Subcutaneous adipose tissue (tissue), 4 donors: ENCODE data around the gene TOR3A. TPM values are rescaled to one million over a fixed set of nuclear protein-coding genes. Genes with fewer than 3 reads are reported as not detected.

Experiments used
- CTCF ChIP-seq: fragments of 450-650 bp; IDR thresholded peaks from one replicate; pipeline ENCODE4 v1.5.1; 2016; ENCODE audit warnings: low read depth, mild to moderate bottlenecking, control low read depth, antibody characterized with exemption, moderate library complexity
- total RNA-seq, 4 donors: library from RNA; depleted of rRNA; stranded (reverse); fragments of >200 nt; gene quantifications; one replicate each; pipeline ENCODE4 v1.1.0, GENCODE V29; 2016

TOR3A gene
- total RNA-seq, 4 donors from 2014 or later, result 22.0 to 45.8 (median 32.9) TPM

DNA sequence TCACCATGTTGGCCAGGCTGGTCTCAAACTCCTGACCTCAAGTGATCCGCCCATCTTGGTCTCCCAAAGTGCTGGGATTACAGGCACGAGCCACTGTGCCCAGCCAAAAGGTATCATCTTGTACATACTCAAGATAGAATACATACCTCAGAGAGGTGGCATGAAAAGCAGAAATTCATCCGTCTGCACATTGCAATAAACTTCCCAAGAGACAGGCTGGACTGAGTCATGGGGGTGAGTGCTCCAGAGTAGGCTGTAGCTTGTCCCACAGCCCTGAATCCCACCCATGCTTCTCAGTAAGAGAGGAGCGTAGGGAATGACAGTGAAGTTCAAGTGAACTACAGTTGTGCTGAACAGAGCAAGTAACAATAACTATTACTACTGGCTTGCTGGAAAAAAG, 19.7 kb downstream of the TOR3A start:
- no peak for TF ChIP-seq CTCF

- TF ChIP-seq CTCF, result no peak
These were observed 22.1 kb downstream of the TOR3A start for GRCh38 chr1:179103999-179104398.

- no peak for TF ChIP-seq CTCF
These were observed 22.9 kb downstream of the TOR3A start for GRCh38 chr1:179104611-179105250.

- TF ChIP-seq CTCF, result no peak
These were observed 23.5 kb downstream of the TOR3A start for GRCh38 chr1:179105393-179105792.

DNA sequence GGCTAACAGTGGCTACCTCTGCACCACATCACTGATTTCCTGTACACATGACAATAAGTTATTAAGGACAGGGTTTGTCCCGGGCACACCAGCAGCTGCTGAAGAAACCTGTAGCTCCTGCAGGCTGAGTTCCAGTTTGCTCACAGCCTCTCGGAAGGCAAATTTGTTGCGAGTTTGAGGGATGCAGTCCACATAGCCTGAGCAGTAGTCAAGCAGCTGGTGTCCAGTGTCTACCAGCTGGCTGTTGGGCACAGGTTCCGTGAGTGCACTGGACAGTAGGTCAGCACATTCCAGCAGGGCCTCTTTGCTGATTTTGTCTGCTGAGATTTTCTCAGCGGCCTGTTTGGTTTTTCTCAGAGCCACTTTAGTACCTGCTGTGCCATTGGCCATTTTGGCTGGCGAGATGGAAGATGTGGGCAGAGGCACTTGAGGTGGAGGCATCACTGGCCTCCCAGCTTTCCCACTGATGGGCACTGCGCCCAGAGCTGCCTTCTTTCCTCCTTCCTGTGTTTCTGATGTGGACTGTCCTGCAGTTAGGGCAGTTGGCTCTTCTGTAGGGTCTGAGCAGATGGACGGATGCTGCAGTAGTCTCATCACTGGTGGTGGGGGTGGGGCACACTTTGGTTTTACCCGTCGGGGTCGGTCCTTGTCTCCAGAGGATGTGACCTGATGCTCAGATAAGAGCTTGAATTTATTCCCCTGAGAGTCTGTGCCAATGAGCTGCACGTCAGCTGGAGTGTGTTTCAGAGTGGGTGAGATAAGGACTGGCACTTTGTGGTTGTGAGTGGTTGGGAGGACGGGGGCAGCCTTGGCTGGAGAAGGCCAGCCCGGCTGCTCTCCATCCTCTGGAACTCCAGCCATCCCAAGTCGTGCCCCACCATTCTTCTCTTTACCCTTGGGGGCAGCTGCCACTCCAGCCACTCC, 26.1 kb downstream of the TOR3A start:
- no peak for TF ChIP-seq CTCF

DNA sequence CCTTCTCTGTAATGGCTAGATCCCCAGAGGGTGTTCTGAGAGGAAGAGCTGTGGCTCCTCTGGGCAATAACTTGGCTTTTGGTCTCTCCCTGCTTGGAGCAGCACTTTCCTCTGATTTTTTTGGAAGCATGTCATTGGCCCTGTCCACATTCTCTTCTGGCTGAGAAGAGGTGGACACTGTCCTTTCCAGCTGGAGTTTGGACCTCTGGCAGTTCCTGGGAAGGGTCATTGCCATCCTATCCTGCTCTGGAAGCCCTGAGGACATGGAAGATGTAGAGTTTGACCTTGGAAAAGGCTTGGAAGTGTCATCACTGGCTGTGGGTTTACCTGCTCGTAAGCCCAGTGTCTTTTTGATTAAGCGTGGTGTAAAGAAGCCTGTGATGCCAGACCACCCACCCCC, 26.8 kb downstream of the TOR3A start:
- no peak for TF ChIP-seq CTCF

- no peak for TF ChIP-seq CTCF
These were observed 33.3 kb downstream of the TOR3A start for GRCh38 chr1:179115181-179115580.
